Stimulated activated CD4-positive, alpha-beta T cell treated with anti-CD3 and anti-CD28 coated beads, Interleukin-4, amount 100 ng/mL, for 24 hours (primary cell): Measurements from ENCODE around the gene SYT10.
"Not testable (repeated sequence)": the region's sequence is repeated elsewhere in the genome, so short reads cannot be mapped to it uniquely, and the experiment has no call there.

ENCODE experiments used
- DNase-seq: peaks from one replicate; pipeline ENCODE4 v3.0.0-alpha.2; 2020

The SYT10 gene, protein sequence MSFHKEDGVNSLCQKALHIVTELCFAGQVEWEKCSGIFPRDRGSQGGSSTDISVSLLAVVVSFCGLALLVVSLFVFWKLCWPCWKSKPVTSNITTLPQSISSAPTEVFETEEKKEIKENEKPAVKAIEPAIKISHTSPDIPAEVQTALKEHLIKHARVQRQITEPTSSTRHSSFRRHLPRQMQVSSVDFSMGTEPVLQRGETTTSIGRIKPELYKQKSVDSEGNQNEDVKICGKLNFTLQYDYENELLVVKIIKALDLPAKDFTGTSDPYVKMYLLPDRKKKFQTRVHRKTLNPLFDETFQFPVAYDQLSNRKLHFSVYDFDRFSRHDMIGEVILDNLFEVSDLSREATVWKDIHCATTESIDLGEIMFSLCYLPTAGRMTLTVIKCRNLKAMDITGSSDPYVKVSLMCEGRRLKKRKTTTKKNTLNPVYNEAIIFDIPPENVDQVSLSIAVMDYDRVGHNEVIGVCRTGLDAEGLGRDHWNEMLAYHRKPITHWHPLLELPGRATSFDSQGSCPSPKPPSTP

DNA sequence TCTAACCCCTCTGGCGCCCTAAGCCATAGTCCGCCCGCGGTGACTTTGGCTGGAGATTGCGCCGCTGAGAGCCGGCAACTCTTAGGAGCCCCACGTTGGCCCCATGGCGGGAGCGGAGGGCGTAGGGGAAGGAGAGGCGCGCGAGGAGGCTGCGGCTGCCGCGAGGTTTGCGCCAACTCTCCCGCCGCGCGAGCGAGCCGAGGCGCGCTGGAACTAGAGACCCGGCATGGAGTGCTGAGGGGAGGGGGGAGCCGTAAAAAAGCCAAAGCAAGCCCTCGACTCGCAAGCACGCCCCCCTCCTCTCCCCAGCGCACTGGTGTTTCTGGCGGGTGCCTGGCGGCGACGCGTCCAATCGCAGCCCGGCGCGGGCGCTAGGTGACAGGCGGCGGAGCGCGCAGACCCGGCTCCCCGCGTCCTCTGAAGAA lies at the start of gene SYT10:
Gene SYT10, minus strand, starts transcription at position 233 of the 425 bp plus-strand sequence. CDS start 297 bp downstream, outside the sequence.
- no peak for DNase-seq

DNA sequence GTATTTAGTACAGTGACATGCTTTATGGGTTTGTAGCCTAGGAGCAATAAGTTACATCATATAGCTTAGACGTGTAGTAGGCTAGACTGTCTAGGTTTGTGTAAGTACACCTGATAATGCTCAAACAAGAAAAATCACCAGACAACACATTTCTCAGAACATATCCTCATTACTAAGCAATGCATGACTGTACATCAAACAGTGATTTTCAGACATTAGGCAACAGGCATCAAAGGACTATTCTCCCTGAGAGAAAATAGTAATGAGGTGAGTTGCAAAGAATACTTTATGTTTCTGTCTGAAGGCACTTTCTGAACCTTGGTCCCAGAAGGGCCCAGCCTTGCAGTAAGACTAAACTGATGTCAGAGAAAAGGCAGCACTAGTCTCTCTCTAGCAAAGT lies 48.4 kb upstream of the SYT10 start:
- no peak for DNase-seq

DNA sequence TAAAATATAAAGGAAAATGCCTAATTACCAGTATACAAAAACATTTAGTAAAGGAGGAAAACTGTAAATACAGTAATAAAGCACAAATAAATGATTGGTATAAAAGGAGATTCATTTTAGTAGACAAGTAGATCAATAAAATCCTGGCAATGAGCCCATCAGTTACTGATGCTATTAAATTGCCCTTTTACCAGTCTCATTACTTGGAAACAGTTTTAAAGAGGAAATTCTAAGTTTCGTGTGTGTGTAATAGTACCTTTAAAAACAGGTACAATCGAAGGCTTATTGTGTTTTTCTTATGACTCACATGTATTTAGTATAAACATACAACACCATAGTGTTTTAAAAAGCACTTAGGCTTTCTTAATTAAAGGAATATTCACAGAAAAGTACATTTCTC lies 46.4 kb upstream of the SYT10 start:
- DNase-seq: no peak

DNA sequence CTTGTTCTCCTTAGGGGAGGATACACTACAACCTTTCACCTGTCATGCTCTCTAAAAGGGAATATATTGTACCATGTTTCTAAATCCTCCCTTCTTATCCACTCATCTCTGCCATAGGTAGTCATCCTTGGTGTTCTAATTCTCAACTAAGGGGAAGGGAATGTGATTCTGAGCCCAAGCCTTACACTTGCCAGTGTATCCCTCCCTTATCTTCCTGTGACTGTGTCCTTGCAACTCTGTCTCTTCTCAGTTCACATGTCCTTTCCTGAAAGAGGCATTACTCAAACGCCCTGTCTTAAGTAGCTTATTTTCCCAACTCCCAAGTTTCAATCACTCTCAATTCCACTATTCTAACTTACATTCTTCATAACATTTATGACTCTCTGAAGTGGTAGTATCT lies 44.5 kb upstream of the SYT10 start:
- no peak for DNase-seq

DNA sequence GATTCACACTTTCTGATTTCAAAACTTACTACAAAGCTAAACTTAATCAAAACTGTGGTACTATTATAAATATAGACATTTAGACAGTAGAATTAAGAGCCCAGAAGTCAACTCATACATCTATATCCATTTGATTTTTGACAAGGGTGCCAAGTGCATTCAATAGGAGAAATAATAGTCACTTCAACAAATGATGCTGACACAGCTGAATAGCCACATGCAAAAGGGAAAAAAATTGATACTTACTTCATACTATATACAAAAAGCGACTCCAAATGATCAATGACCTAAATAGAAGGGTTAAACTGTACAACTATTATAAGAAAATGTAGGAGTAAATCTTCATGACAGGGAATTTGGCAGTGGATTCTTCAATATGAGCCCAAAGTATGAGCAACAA lies 40.7 kb upstream of the SYT10 start:
- no peak for DNase-seq

DNA sequence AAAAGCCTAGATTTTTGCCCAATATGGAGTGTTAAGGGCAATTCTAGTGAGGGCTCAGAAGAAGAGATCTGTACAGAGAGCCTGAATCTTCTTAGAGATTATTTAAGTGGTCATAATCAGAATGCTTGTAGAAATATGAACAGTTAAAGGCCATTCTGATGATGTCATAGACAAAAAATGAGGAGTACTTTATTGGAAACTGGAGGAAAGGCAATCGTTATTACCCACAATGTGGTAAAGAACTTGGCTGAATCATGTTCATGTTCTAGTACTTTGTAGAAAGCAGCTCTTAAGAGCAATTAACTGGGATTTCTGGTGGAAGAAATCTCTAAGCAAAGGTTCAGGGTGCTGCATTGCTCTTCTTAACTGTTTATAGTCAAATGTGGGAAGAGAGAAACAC lies 36.4 kb upstream of the SYT10 start:
- no peak for DNase-seq

DNA sequence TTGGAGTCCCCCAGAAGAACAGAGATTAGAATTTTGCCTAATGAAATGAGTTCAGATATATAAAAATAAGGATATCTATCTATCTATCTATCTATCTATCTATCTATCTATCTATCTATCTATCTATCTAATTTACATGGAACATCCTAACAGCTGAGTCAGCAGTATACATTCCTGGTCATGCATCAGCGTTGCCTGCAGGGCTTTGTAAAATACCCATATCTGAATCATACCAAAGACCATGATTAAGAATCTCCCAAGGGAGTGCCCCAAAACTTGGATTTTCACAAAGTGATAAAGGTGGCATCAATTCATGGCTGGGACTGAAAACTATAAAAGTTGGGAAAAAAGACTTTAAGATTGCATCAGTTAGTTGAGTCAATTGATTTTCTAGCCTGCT lies 32.7 kb upstream of the SYT10 start:
- DNase-seq: no peak

DNA sequence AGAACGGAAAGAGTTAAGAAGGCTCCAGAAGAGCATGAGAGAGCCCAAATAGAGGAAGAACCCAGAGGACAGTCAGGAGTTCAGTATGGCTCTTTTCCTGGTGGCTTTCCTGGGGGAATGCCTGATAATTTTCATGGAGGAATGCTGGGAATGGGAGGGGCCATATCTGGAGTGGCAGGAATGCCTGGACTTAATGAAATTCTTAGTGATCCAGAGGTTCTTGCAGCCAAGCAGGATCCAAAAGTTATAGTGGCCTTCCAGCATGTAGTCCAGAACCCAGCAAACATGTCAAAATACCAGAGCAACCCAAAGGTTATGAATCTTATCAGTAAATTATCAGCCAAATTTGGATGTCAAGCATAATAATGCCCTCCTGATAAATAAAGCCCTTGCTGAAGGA lies 15.5 kb upstream of the SYT10 start:
- no peak for DNase-seq

DNA sequence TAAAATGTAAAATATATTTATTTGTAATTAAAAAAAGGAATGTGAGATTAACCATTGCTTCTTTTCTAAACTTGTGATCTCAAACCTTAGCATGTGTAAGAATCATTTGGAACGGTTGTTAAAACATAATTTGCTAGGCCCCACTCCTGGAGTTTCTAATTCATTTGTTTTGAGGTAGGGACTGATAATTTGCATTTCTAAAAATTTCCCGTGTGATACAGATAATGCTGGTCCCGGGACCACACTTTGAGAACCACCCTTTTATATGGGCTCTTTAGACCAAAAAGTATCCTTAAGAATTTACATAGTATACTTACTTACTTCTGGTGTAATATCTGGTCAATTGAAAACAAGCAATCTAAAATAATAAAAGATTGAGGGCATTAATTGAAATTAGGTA lies 10.9 kb upstream of the SYT10 start:
- no peak for DNase-seq

DNA sequence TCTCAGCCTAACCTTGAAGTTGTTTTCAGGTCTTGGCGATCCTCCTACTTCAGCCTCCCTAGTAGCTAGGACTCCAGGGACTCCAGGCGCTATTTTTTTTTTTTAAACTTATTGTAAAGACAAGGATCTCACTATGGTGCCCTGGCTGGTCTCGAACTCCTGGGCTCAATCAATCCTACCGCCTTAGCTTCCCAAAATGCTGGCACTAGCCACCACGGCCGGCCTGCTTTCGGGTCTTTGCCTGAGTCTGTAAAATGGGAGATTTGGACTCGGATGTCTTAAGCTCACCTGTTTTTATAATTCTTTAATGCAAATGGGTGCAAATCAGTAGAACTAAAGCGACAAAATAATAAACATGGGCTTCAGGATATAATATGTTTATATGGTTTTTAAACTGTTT lies 858 bp upstream of the SYT10 start:
- DNase-seq: no peak

DNA sequence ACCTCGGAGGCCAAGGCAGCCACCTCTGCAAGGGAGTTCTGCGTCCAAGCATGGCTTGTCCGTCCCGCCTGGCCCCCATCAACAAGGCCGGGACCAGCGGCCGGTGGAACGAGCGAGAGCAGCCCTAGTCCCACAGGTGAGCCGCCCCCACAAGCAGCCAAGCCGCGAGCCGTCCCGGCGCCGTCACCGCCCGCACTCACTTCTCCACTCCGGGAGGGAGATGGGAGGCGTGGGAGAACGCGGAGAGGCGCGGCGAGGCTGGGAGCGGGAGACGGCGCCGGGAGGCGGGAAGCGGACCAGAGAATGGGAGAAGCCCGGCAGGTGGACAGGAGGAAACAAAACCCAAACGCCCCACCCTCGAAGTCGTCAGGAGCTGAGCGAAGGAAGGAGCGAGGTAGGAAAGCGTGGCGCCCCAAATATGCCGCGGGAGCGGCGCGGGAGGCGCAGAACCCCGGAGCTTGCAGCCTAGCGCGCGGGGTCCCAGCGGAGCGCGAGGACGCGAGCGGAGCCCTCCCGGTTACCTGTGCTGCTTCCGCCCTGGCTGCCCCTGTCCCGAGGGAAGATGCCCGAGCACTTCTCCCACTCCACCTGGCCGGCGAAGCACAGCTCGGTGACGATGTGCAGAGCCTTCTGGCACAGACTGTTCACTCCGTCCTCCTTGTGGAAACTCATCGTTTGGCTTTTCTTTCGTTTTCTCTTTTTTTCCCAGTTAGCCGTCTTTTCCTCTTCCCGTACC lies 600 bp downstream of the SYT10 start:
- no peak for DNase-seq

DNA sequence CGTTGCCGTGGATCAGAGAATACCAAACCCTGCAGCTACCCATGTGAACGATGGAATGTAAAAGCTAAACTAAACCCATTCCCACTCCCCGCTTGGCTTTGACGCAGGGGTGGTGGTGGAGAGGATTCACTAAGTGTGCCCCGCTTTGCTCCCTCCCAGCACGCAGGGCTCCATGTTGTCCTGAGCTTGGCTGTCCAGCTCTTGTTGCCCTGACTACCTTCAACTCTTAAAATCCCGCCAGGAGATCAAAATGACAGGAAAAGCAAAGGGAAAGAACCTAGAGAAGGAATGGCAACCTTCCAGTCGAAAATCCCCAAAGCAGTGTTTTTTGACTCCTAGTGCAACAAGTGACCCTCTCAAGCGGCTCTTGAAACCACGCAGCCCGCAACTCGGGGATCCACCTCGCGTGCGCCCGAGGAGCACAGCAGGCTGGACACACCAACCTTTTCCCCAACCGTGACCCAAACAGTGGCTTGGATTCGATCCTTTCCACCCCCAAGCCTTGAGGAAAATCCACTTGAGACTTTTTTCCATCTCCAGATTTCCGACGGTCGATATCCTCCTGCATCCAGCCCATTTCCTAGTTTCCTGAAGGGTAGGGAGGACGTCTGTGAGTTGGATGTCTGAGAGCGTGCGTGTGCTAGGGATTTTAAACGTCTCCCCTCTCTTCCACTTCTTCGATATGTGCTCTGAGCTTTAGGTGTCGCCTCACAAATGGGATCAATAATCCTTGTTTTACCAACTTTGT lies 1.4 kb downstream of the SYT10 start:
- no peak for DNase-seq

DNA sequence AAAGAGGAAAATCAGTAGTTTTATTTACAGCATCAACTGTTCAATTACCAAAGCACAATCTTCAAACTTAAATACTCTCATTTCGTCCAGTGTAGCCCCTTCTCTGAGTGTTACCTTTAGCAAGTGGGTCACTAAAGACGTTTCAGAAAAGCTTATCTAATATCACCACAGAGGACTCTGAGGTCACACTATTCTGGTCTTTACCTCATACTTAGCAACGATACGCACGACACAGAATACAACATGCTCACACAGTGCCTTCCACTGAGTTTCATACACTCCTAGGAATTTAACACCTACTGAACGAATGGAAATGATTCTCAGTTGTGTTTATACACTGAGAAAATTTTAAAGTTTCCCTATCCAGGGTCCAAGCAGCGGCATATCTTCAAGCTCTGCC lies 2.0 kb downstream of the SYT10 start:
- DNase-seq: no peak

DNA sequence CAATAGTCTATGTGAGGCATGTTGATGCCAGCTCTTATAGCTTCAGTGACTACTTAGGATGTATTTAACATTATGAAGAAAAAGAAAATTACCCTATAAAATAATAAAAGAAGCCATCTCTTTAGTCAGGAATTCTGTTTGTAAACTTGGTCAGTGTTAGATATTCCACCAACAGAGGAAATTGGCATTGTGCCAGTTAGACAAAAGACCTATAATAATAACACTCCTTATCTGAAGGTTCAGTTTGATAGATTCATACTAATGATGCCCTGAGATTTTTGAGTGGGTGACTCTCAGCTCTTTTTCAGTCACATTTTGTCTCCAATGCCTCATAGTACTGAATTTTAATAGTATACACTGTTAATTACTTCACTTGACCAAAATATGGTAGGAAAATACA lies 6.6 kb downstream of the SYT10 start:
- no peak for DNase-seq

DNA sequence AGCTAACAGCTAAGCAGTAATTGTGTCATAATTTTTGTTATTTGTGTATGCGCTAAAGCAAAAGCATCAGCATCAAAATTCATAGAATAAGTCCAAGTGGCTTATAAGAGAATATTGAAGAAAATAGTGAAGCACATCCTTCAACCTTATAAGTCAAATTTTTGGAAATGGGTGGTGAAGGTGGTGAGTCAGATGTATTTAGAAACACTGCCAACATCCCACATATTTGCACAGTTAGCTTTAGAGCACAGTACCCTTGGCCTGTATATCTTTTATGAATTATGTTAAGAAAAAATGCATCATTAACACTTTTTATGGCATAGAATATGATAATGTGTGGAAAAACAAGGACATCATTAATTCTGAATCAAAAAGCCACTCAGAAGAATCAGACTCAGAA lies 8.0 kb downstream of the SYT10 start:
- no peak for DNase-seq

DNA sequence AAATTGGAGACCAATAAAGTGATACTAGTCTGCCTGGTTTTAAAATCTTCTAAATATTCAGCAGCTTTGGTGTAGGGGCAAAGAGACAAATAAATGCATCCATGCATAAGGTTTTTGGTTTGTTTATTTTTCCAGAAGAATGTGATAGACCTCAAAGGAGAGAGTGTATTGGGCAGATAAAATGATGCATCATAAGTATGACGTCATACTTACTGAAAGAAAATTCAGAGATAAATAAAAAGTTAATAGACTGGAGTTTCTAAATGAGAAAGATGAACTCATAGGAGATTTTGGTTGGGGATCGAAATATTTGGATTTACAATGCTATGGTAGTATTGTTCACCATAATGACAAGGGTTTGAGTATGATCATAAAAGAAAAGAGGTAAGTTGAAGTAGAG lies 10.2 kb downstream of the SYT10 start:
- DNase-seq: no peak

DNA sequence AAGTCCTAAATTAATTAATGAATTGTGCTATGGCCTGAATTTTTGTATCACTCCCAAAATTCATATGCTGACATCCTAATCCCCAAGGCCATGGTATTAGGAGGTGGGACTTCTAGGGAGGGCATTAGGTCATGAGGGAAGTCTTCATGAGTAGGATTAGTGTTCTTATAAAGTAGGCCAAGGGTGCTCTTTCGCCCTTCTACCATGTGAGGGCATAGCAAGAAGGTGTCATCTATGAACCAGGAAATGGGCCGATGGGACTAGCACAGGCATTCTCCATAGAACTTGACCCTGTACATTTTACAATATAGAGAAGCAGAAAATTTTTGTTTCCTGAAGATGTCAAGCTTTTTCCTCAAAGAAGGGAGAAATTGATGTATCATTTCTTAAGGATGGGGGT lies 12.5 kb downstream of the SYT10 start:
- DNase-seq: no peak

DNA sequence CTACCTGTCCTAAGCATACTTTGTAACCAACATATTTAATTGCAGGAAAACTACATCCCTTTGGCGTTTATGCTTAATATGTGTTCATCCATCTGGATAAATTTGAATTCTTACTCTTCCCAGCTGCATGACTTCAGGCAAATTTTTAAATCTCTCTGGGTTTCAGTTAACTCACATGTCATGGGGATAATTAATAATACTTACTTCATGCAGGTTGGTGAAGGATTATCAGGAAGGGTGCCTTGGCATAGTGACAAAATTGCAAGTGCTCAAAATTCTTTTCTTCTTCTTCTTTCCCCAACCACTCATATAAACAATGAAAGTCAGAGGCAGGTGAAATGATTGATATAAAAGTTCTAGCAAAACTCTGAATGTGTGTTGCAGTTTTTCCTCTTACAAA lies 15.9 kb downstream of the SYT10 start:
- DNase-seq: no peak

DNA sequence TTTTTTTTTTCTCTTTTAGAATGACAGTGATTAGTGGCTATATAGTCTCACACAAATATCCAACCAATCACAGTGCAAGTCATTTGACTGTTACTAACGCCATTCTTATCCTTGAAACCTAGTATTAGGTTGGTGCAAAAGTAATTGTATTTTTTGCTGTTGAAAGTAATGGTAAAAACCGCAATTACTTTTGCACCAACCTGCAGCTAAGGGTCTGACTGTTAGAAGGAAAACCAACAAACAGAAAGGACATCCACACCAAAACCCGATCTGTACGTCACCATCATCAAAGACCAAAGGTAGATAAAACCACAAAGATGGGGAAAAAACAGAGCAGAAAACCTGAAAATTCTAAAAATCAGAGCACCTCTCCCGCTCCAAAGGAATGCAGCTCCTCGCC lies 27.2 kb downstream of the SYT10 start:
- DNase-seq: not testable (repeated sequence)

DNA sequence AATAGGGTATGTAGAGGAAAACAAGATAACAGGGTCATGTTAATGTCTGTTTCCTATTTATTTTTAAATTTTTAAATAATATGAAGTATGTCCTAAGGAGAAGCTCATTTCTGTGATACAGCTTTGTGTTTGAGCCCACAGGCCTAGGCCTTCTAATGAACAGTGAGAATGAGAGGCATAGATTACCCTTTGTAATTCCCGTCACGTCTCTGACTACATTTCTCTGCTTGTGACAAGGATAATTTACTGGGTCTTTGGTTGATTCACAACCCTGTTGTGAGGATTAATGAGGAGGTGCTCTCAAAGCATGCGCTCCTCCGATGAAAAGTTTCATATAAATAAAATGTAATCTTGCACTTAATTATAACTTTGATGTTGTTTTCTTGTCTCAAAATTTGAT lies 56.1 kb downstream of the SYT10 start:
- no peak for DNase-seq

DNA sequence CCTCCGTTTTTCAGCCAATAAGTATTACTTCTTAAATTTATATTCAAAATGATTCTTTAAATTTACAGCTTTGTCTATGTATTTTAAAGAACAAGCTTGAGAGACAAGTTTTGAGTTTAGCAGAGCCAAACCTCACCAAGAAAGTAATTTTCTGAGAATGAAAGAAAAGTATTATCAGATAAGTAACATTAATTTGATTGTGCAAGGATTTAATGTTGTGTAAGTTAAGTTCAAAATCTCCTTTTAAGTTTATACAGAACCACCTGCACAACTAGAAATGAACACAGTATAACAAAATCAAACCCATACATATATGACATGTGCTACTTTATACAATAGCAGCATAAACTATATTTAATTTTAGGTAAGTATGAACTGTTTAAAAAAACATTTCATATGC lies 63.5 kb downstream of the SYT10 start:
- no peak for DNase-seq

DNA sequence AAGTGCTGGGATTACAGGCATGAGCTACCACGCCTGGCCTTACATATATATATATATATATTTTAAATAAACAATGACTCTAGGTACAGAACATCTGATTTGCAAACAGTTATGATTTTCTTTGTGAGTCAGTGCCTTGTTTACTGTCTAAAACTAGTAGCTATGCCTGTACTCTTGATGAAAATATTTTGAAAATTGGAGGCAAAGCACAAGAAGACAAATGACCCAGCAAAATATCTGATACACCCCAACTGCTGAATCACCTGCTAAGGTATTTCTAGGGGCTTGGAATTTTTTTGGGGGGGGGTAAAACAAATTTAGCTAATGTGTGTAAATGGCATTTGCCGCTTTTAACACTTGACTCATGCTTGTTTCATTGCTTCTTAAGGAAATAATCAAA lies 69.3 kb downstream of the SYT10 start:
- DNase-seq: no peak

DNA sequence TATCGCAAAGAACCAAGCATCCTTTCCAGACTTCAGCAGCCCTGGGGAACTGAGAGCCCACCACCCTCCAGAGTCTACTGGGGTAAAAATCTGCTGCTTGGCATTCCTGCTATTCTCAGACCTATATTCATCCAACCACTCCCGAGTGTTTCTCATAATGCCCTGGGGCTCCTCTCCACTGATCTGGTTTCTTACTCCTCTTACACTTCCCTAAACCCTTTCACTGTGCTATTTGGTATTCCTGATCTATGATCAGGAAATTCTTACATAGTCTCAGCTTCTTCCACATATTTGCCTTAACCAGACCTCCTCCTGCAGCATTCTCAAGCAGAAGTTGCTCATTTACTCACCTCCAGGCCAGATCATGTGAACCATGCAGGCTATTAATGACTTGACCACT lies 82.4 kb downstream of the SYT10 start:
- DNase-seq: no peak

DNA sequence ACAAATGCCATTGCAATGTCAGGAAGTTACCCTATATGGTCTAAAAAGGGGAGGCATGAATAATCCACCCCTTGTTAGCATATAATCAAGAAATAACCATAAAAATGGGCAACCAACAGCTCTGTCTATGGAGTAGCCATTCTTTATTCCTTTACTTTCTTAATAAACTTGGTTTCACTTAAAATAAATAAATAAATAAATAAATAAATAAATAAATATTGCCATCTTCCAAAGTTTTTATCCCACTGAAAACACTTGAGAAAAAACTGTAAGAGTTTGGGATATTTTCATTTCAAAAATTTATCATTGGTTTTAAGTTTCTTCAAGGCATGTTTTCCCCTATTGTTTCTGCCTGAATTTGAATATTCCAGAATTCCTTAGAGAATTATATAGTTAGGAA lies 89.8 kb downstream of the SYT10 start:
- DNase-seq: no peak
